GM10248 (cell line): ENCODE results near the gene GNB2.
"Not testable (repeated sequence)": the region's sequence is repeated elsewhere in the genome, so short reads cannot be mapped to it uniquely, and the experiment has no call there.

Source experiments
- CTCF ChIA-PET: fragments of 300-600 bp; sonication (Branson Sonifier 250); formaldehyde crosslinking; extraction: SDS; loops from one replicate; lab custom pipeline; 2021; ENCODE audit warnings: antibody characterized with exemption; lab: Yijun Ruan, JAX
- POLR2A ChIA-PET: fragments of 350-650 bp; sonication (Branson Sonifier 250); formaldehyde crosslinking; extraction: SDS; loops from one replicate; lab custom pipeline; 2020; ENCODE audit warnings: antibody characterized with exemption; lab: Yijun Ruan, JAX
- DNase-seq: peaks from one replicate; pipeline ENCODE4 v3.0.0; 2012; ENCODE audit errors: extremely low spot score
- CTCF ChIP-seq: IDR thresholded peaks from 2 replicates; pipeline ENCODE4 v1.5.1; 2012; ENCODE audit warnings: mild to moderate bottlenecking, low read depth; ENCODE audit errors: extremely low read depth, missing control alignments, control extremely low read depth

GNB2 gene

GRCh38 chr7:100723732-100724275 lies 50.3 kb downstream of the GNB2 start:
- DNase-seq = no peak
- TF ChIP-seq CTCF = no peak
- POLR2A ChIA-PET = no interaction called here
- CTCF ChIA-PET = interaction anchor here (0.9 to 9.0 kb wide), 7 partner anchors 10 to 254 kb away, joined by 3 to 100 read pairs (median 4); partner anchors contain the start of genes FBXO24, LRCH4 and POP7

GRCh38 chr7:100724364-100724763 lies 50.8 kb downstream of the GNB2 start:
- POLR2A ChIA-PET, DNase-seq: not testable (repeated sequence)
- CTCF ChIA-PET = interaction anchor here (1.0 to 9.0 kb wide), 14 partner anchors 9 to 254 kb away, joined by 3 to 100 read pairs (median 4); partner anchors contain the start of genes FBXO24, LRCH4 and POP7

DNA sequence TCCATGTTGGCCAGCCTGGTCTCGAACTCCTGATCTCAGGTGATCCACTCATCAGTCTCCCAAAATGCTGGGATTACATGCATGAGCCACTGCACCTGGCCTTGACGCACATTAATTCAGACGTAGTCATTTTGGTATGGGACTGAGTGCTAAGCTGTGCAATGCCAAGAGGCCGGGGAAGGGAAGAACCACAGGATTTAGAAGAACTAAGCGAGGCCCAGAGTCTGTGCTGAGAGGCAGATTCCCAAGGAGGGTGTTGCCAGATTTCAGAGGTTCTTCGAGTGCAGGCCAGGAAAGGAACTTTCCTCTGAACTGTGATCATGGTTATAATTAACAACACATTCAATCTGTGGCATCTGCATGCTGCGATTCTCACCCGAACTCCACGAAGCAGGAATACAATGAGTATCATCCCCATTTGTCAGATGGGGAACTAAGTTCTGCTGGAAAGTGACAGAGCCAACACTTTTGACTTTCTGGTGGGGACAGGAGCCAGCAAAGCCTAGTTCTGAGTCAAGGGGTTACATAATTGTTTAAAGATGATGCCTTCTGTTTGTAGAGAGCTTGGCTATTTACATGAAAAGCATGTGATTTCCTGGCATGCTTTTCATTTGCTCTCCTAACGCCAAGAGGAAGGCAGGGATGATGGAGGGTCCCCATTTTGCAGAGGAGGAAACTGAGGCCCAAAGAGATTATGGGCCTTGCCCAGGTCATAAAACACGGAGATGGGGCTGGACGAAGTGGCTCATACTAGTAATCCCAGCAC lies 53.6 kb downstream of the GNB2 start:
- TF ChIP-seq CTCF = no peak
- POLR2A ChIA-PET = interaction anchor here (0.6 kb wide), 1 partner anchor 35 kb away, joined by 3 read pairs; no protein-coding TSS in a partner anchor
- no peak for DNase-seq
- CTCF ChIA-PET = interaction anchor here (1.2 to 9.0 kb wide), 8 partner anchors 12 to 168 kb away, joined by 3 to 100 read pairs (median 16); partner anchors contain the start of genes POP7 and SLC12A9

- no peak for DNase-seq
- ChIA-PET CTCF (interaction anchor here (1.2 to 9.0 kb wide), 5 partner anchors 9 to 123 kb away, joined by 3 to 100 read pairs (median 16); partner anchors contain the start of genes POP7 and SLC12A9), POLR2A (no interaction called here)
- no peak for TF ChIP-seq CTCF
Observed at GRCh38 chr7:100728196-100728595, 54.7 kb downstream of the GNB2 start.
